DOHH2 (cell line): ENCODE measurements around the gene ACTG1.

ENCODE experiments used
- EZH2phosphoT487 ChIP-seq: fragments of 200-600 bp; sonication (generic); IDR thresholded peaks from 2 replicates; pipeline ENCODE4 v1.6.1; 2017; ENCODE audit warnings: borderline replicate concordance, mild to moderate bottlenecking, antibody characterized with exemption, low read length, moderate library complexity, mixed read lengths
- TF ChIP-seq, protein P1 (sequence below): fragments of 200-600 bp; sonication (generic); IDR thresholded peaks from one replicate; pipeline ENCODE4 v1.5.1; 2014; ENCODE audit warnings: antibody characterized with exemption, mild to moderate bottlenecking, low read depth, low read length; ENCODE audit not compliant: poor library complexity, severe bottlenecking

DNA sequence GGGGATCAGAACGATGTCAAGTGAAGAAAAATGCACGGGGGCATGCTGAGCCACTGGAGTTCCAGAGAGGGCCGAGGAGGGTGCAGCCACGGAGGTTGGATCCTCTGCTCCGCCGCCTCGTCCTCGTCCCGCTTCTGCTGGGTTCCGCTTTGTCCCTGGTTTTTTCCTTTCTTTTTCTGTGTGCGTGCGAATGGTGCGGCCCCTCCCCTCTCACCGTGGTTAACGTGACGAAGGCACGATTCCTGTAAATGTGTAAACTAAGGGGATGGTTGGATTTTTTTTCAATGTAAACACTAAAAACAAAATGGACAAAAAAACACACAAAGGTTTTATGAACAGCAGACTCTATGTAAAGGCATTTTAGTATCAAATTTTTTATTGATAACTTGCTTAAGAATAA is 46.7 kb downstream of the ACTG1 start:
- TF ChIP-seq, protein P1, sequence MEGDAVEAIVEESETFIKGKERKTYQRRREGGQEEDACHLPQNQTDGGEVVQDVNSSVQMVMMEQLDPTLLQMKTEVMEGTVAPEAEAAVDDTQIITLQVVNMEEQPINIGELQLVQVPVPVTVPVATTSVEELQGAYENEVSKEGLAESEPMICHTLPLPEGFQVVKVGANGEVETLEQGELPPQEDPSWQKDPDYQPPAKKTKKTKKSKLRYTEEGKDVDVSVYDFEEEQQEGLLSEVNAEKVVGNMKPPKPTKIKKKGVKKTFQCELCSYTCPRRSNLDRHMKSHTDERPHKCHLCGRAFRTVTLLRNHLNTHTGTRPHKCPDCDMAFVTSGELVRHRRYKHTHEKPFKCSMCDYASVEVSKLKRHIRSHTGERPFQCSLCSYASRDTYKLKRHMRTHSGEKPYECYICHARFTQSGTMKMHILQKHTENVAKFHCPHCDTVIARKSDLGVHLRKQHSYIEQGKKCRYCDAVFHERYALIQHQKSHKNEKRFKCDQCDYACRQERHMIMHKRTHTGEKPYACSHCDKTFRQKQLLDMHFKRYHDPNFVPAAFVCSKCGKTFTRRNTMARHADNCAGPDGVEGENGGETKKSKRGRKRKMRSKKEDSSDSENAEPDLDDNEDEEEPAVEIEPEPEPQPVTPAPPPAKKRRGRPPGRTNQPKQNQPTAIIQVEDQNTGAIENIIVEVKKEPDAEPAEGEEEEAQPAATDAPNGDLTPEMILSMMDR: no peak
- TF ChIP-seq EZH2phosphoT487: no peak
